Smooth muscle cell (in vitro differentiated cells): ENCODE measurements around the gene PARD3B. TPM values are rescaled to one million over a fixed set of nuclear protein-coding genes. Genes with fewer than 3 reads are reported as not detected.

ENCODE experiments used
- DNase-seq: peaks from one replicate; lab custom pipeline; 2025; ENCODE audit not compliant: unreplicated experiment; lab: John Stamatoyannopoulos, UW
- H2AFZ ChIP-seq: fragments of 200-600 bp; sonication (generic); 2 replicates; pipeline ENCODE4 v1.6.0; 2016; ENCODE audit warnings: antibody characterized with exemption, low read depth, mild to moderate bottlenecking
- H3F3A ChIP-seq: fragments of 200-600 bp; sonication (generic); 2 replicates; pipeline ENCODE4 v1.6.0; 2017; ENCODE audit warnings: antibody characterized with exemption, low read depth
- H3K27ac ChIP-seq: fragments of 200-600 bp; sonication (generic); 2 replicates; pipeline ENCODE4 v1.5.1; 2016; ENCODE audit warnings: low read depth, mild to moderate bottlenecking
- H3K27me3 ChIP-seq: fragments of 200-600 bp; sonication (generic); 2 replicates; pipeline ENCODE4 v1.6.1; 2016; ENCODE audit warnings: low read depth, mild to moderate bottlenecking
- H3K36me3 ChIP-seq: fragments of 200-600 bp; sonication (generic); 2 replicates; pipeline ENCODE4 v1.5.1; 2016; ENCODE audit warnings: low read depth
- H3K4me1 ChIP-seq: fragments of 200-600 bp; sonication (generic); 2 replicates; pipeline ENCODE4 v1.5.1; 2016; ENCODE audit warnings: low read depth
- H3K4me2 ChIP-seq: fragments of 200-600 bp; sonication (generic); 2 replicates; pipeline ENCODE4 v1.6.0; 2016; ENCODE audit warnings: mild to moderate bottlenecking
- H3K4me3 ChIP-seq: fragments of 200-600 bp; sonication (generic); 2 replicates; pipeline ENCODE4 v1.5.1; 2016; ENCODE audit warnings: mild to moderate bottlenecking
- H3K79me2 ChIP-seq: fragments of 200-600 bp; sonication (generic); 2 replicates; pipeline ENCODE4 v1.6.0; 2016; ENCODE audit warnings: low read depth, mild to moderate bottlenecking
- H3K9ac ChIP-seq: fragments of 200-600 bp; sonication (generic); 2 replicates; pipeline ENCODE4 v1.6.0; 2016; ENCODE audit warnings: low read depth
- H3K9me3 ChIP-seq: fragments of 200-600 bp; sonication (generic); replicated peaks from 2 replicates; pipeline ENCODE4 v1.5.1; 2016; ENCODE audit warnings: low read depth
- H4K20me1 ChIP-seq: fragments of 200-600 bp; sonication (generic); 2 replicates; pipeline ENCODE4 v1.6.0; 2016; ENCODE audit warnings: low read depth
- WGBS: methylation state at CpG from one replicate; pipeline ENCODE4 v1.1.7; 2016; ENCODE audit warnings: low lambda C conversion rate; 5-methylcytosine and 5-hydroxymethylcytosine counted together
- polyA plus RNA-seq: library from polyadenylated mRNA; unstranded; fragments of >200 nt; fragmentation: Nextera tagmentation; extraction: Ambion mirVana; gene quantifications from 2 replicates; pipeline ENCODE4 v1.2.1, GENCODE V29; 2016
- total RNA-seq: library from RNA; depleted of rRNA; stranded (reverse); fragments of >200 nt; gene quantifications from 2 replicates; pipeline ENCODE4 v1.2.3, GENCODE V29; 2014
- TF ChIP-seq, protein P1 (sequence below): fragments of 200-600 bp; sonication (generic); IDR thresholded peaks from 2 replicates; pipeline ENCODE4 v1.5.1; 2017; ENCODE audit warnings: borderline replicate concordance, mild to moderate bottlenecking, antibody characterized with exemption; ENCODE audit not compliant: insufficient read depth, poor library complexity, severe bottlenecking

The PARD3B gene
- total and polyA plus RNA-seq, 2 experiments from 2014 or later = 3.3 to 12.2 TPM

DNA sequence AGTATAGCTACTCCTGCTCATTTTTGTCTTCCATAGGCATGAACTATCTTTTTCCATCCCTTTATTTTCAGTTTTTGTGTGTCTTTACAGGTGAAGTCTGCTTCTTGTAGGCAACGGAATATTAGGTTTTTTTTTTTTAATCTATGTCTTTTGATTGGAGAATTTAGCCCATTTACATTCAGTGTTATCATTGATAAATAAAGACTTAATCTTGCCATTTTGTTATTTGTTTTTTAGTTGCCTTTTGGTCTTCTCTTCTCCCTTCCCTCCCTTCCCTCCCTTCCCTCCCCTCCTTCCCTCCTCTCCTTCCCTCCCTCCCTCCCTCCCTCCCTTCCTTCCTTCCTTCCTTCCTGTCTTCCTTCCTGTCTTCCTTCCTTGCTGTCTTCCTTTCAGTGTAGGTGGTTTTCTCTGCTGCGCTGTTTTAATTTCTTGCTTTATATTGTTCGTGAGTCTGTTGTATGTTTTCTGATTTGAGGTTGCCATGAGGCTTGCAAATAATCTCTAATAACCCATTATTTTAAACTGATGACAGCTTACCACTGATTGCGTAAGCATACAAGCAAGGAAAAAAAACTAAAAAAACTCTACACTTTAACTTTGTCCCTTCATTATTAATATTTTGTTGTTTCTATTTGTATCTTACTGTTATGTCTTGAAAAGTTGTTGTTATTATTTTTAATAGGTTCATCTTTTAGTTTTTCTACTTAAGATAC is 353.8 kb downstream of the PARD3B start:
- no peaks in the 10 kb centered on the region for H3F3A ChIP-seq
- H3K27ac ChIP-seq = peak overlapping the region; percentile 78
- no peaks in the 10 kb centered on the region for H3K79me2 ChIP-seq
- H3K4me3 ChIP-seq = no peak overlapping the region
- no peaks in the 10 kb centered on the region for H4K20me1 ChIP-seq
- no peak overlapping the region for H2AFZ ChIP-seq
- no peak overlapping the region for H3K9ac ChIP-seq
- H3K36me3 ChIP-seq = no peaks in the 10 kb centered on the region
- TF ChIP-seq, protein P1, sequence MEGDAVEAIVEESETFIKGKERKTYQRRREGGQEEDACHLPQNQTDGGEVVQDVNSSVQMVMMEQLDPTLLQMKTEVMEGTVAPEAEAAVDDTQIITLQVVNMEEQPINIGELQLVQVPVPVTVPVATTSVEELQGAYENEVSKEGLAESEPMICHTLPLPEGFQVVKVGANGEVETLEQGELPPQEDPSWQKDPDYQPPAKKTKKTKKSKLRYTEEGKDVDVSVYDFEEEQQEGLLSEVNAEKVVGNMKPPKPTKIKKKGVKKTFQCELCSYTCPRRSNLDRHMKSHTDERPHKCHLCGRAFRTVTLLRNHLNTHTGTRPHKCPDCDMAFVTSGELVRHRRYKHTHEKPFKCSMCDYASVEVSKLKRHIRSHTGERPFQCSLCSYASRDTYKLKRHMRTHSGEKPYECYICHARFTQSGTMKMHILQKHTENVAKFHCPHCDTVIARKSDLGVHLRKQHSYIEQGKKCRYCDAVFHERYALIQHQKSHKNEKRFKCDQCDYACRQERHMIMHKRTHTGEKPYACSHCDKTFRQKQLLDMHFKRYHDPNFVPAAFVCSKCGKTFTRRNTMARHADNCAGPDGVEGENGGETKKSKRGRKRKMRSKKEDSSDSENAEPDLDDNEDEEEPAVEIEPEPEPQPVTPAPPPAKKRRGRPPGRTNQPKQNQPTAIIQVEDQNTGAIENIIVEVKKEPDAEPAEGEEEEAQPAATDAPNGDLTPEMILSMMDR = no peak
- peaks cover 13% of the 10 kb centered on the region for H3K4me1 ChIP-seq
- no peaks in the 10 kb centered on the region for H3K9me3 ChIP-seq
- no peak overlapping the region for H3K4me2 ChIP-seq
- H3K27me3 ChIP-seq = no peaks in the 10 kb centered on the region
- WGBS = 93% methylated on average over 4 of the region's 4 CpGs
- DNase-seq = no peak

DNA sequence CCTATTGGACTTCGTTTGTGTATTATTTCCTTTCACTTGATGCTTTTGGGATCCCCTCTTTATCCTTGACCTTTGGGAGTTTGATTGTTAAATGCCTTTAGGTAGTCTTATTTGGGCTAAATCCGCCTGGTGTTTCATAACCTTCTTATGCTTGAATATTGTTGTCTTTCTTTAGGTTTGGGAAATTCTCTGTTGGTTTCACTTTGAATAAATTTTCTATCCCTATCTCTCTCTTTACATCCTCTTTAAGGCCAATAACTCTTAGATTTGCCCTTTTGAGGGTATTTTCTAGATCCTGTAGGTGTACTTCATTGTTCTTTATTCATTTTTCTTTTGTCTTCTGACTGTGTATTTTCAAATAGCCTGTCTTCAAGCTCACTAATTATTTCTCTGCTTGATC is 354.7 kb downstream of the PARD3B start:
- H3K27me3 ChIP-seq = no peaks in the 10 kb centered on the region
- TF ChIP-seq, protein P1 = no peak
- peaks cover 12% of the 10 kb centered on the region for H3K4me1 ChIP-seq
- peak overlapping the region; percentile 31 for H3K9ac ChIP-seq
- H3K4me2 ChIP-seq = no peak overlapping the region
- no peaks in the 10 kb centered on the region for H3K9me3 ChIP-seq
- no peaks in the 10 kb centered on the region for H3K36me3 ChIP-seq
- H3K4me3 ChIP-seq = no peak overlapping the region
- H4K20me1 ChIP-seq = no peaks in the 10 kb centered on the region
- H3K27ac ChIP-seq = peak overlapping the region; percentile 78
- H3K79me2 ChIP-seq = no peaks in the 10 kb centered on the region
- no peak for DNase-seq
- WGBS = 85% methylated on average over 2 of the region's 2 CpGs
- no peak overlapping the region for H2AFZ ChIP-seq
- no peaks in the 10 kb centered on the region for H3F3A ChIP-seq

DNA sequence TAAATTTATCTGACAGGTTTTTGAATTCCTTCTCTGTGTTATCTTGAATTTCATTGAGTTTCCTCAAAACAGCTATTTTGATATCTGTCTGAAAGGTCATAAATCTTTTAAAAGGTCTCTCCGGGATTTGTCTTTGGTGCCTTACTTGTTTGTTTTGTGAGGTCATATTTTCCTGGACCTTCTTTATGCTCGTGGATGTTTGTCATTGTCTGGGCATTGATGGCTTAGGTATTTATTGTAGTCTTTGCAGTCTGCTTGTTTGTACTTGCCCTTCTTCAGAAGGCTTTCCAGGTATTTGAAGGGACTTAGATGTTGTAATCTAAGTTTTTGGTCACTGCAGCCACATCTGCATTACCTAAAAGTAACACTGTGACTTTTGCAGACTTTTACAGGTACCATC is 355.2 kb downstream of the PARD3B start:
- Histone ChIP-seq H2AFZ (no peak overlapping the region), H3K79me2 (no peaks in the 10 kb centered on the region), H3F3A (no peaks in the 10 kb centered on the region), H3K4me3 (no peak overlapping the region), H3K27ac (peak overlapping the region; percentile 78), H3K4me1 (peaks cover 12% of the 10 kb centered on the region), H3K27me3 (no peaks in the 10 kb centered on the region), H3K9ac (peak overlapping the region; percentile 31), H3K9me3 (no peaks in the 10 kb centered on the region), H3K36me3 (no peaks in the 10 kb centered on the region), H4K20me1 (no peaks in the 10 kb centered on the region), H3K4me2 (no peak overlapping the region)
- DNase-seq = no peak
- 28% methylated on average over 2 of the region's 2 CpGs for WGBS
- TF ChIP-seq, protein P1 = no peak

DNA sequence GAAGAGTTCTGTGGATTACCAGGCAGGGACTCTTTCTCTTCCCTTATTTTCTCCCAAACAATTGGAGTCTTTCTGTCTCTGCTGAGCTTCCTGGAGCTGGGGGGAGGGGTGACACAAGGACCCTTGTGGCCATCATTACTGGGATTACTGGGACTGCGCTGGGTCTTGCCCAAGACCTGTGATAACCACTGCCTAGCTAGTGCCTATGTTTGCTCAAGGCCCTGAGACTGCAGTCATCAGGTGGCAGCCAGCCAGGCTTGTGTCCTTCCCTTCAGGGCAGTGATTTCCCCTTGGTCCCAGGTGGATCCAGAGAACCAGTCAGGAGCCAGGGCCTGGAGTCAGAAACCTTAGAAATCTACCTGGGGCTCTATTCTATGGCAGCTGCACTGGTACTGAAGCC is 355.6 kb downstream of the PARD3B start:
- Histone ChIP-seq H2AFZ (no peak overlapping the region), H3K4me3 (no peak overlapping the region), H3K9ac (no peak overlapping the region), H3K79me2 (no peaks in the 10 kb centered on the region), H3K27ac (peak overlapping the region; percentile 78), H3K36me3 (no peaks in the 10 kb centered on the region), H3K27me3 (no peaks in the 10 kb centered on the region), H4K20me1 (no peaks in the 10 kb centered on the region), H3K4me1 (peaks cover 12% of the 10 kb centered on the region), H3K9me3 (no peaks in the 10 kb centered on the region), H3K4me2 (no peak overlapping the region), H3F3A (no peaks in the 10 kb centered on the region)
- no peak for DNase-seq
- TF ChIP-seq, protein P1 = no peak
- 71% methylated on average over 1 of the region's 1 CpG for WGBS
